ENCODE measurements around the gene CST9. TPM values are rescaled to one million over a fixed set of nuclear protein-coding genes. Genes with fewer than 3 reads are reported as not detected.

CST9 gene
- total and polyA plus RNA-seq, 10 of the 15 experiments (the other 5 are each of a cell fraction or from before 2014, with no cell fraction given) = not detected

DNA sequence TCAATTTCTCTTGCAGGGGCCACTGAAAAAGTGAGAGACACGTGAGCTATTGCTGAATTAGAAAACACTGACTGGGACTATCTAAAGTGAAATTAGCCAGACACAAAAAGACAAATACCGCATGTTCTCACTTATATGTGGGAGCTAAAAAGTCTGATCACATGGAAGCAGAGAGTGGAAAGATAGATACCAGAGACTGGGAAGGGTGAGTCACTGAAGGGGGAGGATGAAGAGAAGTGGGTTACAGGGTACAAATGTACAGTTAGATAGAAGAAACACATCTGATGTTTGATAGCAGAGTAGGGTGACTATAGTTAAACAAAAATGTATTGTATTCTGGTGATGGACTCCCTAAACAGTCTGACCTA lies 18.6 kb upstream of the CST9 start:
- WGBS (ENCODE audit: insufficient coverage, insufficient replicate concordance, low lambda C conversion rate, missing lambda C conversion rate) = 94% methylated on average over 2 of the region's 2 CpGs
- no peak overlapping the region for H3K4me2 ChIP-seq (ENCODE audit: control insufficient read depth, insufficient read depth)
- H3K27ac ChIP-seq (ENCODE audit: control insufficient read depth, insufficient read depth) = no peak overlapping the region
- H3K27me3 ChIP-seq (replicated peaks in 1 of 2; ENCODE audit: control insufficient read depth in 2 of 2, insufficient read depth in 2 of 2, low read length in 1 of 2) = no peaks in the 10 kb centered on the region
- in situ Hi-C loops (cut with MboI) (no loop called here), intact Hi-C loops (cut with micrococcal nuclease; ENCODE audit: unreplicated experiment) (no loop called here)
- no peaks in the 10 kb centered on the region for H3K36me3 ChIP-seq (ENCODE audit: control insufficient read depth in 2 of 2, insufficient read depth in 2 of 2, low read length in 1 of 2)
- ATAC-seq (no peak), FAIRE-seq (no peak), DNase-seq (ENCODE audit: low read depth, low spot score) (no peak)
- ChIA-PET CTCF (no interaction called here), RAD21 (ENCODE audit: unreplicated experiment) (no interaction called here), SMC1A (ENCODE audit: uncharacterized antibody, unreplicated experiment) (interaction anchor here (1.3 kb wide), 1 partner anchor 13 kb away, joined by 3 read pairs; no protein-coding TSS in a partner anchor), POLR2A (no interaction called here)
- TF ChIP-seq MYC (IDR thresholded peaks at IDR 0.05; ENCODE audit: insufficient read depth, insufficient read length, insufficient replicate concordance, low read length, severe bottlenecking) (no peak), IKZF1 (conservative IDR thresholded peaks at IDR 0.05) (no peak), FOXM1 (IDR thresholded peaks at IDR 0.05; ENCODE audit: low read depth, low read length) (no peak), NR2C1 (IDR thresholded peaks at IDR 0.05) (no peak), IKZF2 (IDR thresholded peaks at IDR 0.05) (no peak), ZSCAN29 (IDR thresholded peaks at IDR 0.05) (no peak), ESRRA (IDR thresholded peaks at IDR 0.05; ENCODE audit: low read length) (no peak), ZNF217 (IDR thresholded peaks at IDR 0.05) (no peak), KLF5 (IDR thresholded peaks at IDR 0.05; ENCODE audit: partially characterized antibody) (no peak), EGR1 (IDR thresholded peaks at IDR 0.05; ENCODE audit: borderline replicate concordance in 1 of 2, low read depth in 2 of 2, low read length in 2 of 2) (no peak), RCOR1 (conservative IDR thresholded peaks at IDR 0.05; ENCODE audit: low read depth, low read length) (no peak), SMAD5 (IDR thresholded peaks at IDR 0.05; ENCODE audit: low read depth) (no peak), BCL11A (IDR thresholded peaks at IDR 0.05; ENCODE audit: low read depth, low read length) (no peak), GATAD2B (conservative IDR thresholded peaks at IDR 0.05; ENCODE audit: low read depth) (no peak), CREB1 (IDR thresholded peaks at IDR 0.05; ENCODE audit: low read depth) (no peak), SUZ12 (IDR thresholded peaks at IDR 0.05; ENCODE audit: unreplicated experiment) (no peak), EP300 (IDR thresholded peaks at IDR 0.05; ENCODE audit: borderline replicate concordance in 1 of 2, control insufficient read depth in 1 of 2, low read depth in 2 of 2, low read length in 2 of 2) (no peak)
- TF ChIP-seq, protein P1, sequence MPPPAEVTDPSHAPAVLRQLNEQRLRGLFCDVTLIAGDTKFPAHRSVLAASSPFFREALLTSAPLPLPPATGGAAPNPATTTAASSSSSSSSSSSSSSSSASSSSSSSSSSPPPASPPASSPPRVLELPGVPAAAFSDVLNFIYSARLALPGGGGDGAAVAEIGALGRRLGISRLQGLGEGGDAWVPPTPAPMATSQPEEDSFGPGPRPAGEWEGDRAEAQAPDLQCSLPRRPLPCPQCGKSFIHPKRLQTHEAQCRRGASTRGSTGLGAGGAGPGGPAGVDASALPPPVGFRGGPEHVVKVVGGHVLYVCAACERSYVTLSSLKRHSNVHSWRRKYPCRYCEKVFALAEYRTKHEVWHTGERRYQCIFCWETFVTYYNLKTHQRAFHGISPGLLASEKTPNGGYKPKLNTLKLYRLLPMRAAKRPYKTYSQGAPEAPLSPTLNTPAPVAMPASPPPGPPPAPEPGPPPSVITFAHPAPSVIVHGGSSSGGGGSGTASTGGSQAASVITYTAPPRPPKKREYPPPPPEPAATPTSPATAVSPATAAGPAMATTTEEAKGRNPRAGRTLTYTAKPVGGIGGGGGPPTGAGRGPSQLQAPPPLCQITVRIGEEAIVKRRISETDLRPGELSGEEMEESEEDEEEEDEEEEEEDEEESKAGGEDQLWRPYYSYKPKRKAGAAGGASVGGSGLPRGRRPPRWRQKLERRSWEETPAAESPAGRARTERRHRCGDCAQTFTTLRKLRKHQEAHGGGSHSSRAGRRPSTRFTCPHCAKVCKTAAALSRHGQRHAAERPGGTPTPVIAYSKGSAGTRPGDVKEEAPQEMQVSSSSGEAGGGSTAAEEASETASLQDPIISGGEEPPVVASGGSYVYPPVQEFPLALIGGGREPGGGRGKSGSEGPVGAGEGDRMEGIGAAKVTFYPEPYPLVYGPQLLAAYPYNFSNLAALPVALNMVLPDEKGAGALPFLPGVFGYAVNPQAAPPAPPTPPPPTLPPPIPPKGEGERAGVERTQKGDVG (CRISPR knock-in tag; IDR thresholded peaks at IDR 0.05) = no peak
- TF ChIP-seq, protein P2, sequence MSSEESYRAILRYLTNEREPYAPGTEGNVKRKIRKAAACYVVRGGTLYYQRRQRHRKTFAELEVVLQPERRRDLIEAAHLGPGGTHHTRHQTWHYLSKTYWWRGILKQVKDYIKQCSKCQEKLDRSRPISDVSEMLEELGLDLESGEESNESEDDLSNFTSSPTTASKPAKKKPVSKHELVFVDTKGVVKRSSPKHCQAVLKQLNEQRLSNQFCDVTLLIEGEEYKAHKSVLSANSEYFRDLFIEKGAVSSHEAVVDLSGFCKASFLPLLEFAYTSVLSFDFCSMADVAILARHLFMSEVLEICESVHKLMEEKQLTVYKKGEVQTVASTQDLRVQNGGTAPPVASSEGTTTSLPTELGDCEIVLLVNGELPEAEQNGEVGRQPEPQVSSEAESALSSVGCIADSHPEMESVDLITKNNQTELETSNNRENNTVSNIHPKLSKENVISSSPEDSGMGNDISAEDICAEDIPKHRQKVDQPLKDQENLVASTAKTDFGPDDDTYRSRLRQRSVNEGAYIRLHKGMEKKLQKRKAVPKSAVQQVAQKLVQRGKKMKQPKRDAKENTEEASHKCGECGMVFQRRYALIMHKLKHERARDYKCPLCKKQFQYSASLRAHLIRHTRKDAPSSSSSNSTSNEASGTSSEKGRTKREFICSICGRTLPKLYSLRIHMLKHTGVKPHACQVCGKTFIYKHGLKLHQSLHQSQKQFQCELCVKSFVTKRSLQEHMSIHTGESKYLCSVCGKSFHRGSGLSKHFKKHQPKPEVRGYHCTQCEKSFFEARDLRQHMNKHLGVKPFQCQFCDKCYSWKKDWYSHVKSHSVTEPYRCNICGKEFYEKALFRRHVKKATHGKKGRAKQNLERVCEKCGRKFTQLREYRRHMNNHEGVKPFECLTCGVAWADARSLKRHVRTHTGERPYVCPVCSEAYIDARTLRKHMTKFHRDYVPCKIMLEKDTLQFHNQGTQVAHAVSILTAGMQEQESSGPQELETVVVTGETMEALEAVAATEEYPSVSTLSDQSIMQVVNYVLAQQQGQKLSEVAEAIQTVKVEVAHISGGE (CRISPR knock-in tag; IDR thresholded peaks at IDR 0.05) = no peak
- H3K79me2 ChIP-seq (ENCODE audit: control insufficient read depth, insufficient read depth, low read length) = no peaks in the 10 kb centered on the region
- H2AFZ ChIP-seq (ENCODE audit: control insufficient read depth, low read depth, low read length) = no peak overlapping the region
- H3K9me3 ChIP-seq (replicated peaks; ENCODE audit: control insufficient read depth, insufficient read depth, low read length) = no peaks in the 10 kb centered on the region
- peaks cover 17% of the 10 kb centered on the region for H3K4me1 ChIP-seq (ENCODE audit: control insufficient read depth, insufficient read depth, low read length)
- no peak overlapping the region for H3K4me3 ChIP-seq
- BruUV-seq (replicated peaks) = no TSS peak
- no peaks in the 10 kb centered on the region; the same call in 1 of the 2 replicates for H4K20me1 ChIP-seq (ENCODE audit: control insufficient read depth, insufficient read depth)
- H3K9ac ChIP-seq (ENCODE audit: control insufficient read depth, insufficient read depth, low read length) = no peak overlapping the region
